ENCODE results near the gene CAMK2N2.
A peak's percentile ranks its signal among the peaks of the same experiment; 100 is the strongest.
"Not testable (repeated sequence)": the region's sequence is repeated elsewhere in the genome, so short reads cannot be mapped to it uniquely, and the experiment has no call there.

Gene CAMK2N2

GRCh38 chr3:184272269-184272668 is 10.9 kb upstream of the CAMK2N2 start:
- DNase-seq (ENCODE audit: low read depth) = no peak

GRCh38 chr3:184267249-184267648 is 5.9 kb upstream of the CAMK2N2 start:
- not testable (repeated sequence) for DNase-seq (ENCODE audit: low read depth)

GRCh38 chr3:184262764-184263179 is 1.4 kb upstream of the CAMK2N2 start:
- no peak for DNase-seq (ENCODE audit: low read depth)

GRCh38 chr3:184261854-184262763 is 756 bp upstream of the CAMK2N2 start:
- no peak for DNase-seq (ENCODE audit: low read depth)

- no peak for DNase-seq (ENCODE audit: low read depth)
Observed at GRCh38 chr3:184260724-184261269, 556 bp downstream of the CAMK2N2 start.

- no peak for DNase-seq (ENCODE audit: low read depth)
Observed at GRCh38 chr3:184259878-184260723, 1.3 kb downstream of the CAMK2N2 start.

- no peak for DNase-seq (ENCODE audit: low read depth)
Observed at GRCh38 chr3:184259396-184259877, 1.9 kb downstream of the CAMK2N2 start.

- DNase-seq (ENCODE audit: low read depth) = no peak
Observed at GRCh38 chr3:184258926-184259325, 2.4 kb downstream of the CAMK2N2 start.

GRCh38 chr3:184257083-184257915 is 4.1 kb downstream of the CAMK2N2 start:
- DNase-seq (ENCODE audit: low read depth) = no peak

- DNase-seq (ENCODE audit: low read depth) = no peak
Observed at GRCh38 chr3:184255291-184256039, 5.9 kb downstream of the CAMK2N2 start.

- peak; percentile 87 for DNase-seq (ENCODE audit: low read depth)
Observed at GRCh38 chr3:184250167-184250828, 11.1 kb downstream of the CAMK2N2 start.

- DNase-seq (ENCODE audit: low read depth) = peak; percentile 95
Observed at GRCh38 chr3:184249412-184250166, 11.8 kb downstream of the CAMK2N2 start, which contains the start of gene EEF1AKMT4. TSS of gene EEF1AKMT4 (plus strand) at chr3:184249672. CDS start at chr3:184249695, 23 bp downstream.

GRCh38 chr3:184248454-184249411 is 12.6 kb downstream of the CAMK2N2 start, which contains the start of gene ALG3:
TSS of gene ALG3 (minus strand) at chr3:184248962. CDS start at chr3:184248940, 22 bp downstream.
- DNase-seq (ENCODE audit: low read depth) = peak; percentile 85

- no peak for DNase-seq (ENCODE audit: low read depth)
Observed at GRCh38 chr3:184242297-184242685, 19.1 kb downstream of the CAMK2N2 start.

GRCh38 chr3:184241447-184242296 is 19.7 kb downstream of the CAMK2N2 start:
- DNase-seq (ENCODE audit: low read depth) = no peak

- no peak for DNase-seq (ENCODE audit: low read depth)
Observed at GRCh38 chr3:184241141-184241446, 20.3 kb downstream of the CAMK2N2 start.
